ENCODE results near the gene SLC29A3.

SLC29A3 gene

DNA sequence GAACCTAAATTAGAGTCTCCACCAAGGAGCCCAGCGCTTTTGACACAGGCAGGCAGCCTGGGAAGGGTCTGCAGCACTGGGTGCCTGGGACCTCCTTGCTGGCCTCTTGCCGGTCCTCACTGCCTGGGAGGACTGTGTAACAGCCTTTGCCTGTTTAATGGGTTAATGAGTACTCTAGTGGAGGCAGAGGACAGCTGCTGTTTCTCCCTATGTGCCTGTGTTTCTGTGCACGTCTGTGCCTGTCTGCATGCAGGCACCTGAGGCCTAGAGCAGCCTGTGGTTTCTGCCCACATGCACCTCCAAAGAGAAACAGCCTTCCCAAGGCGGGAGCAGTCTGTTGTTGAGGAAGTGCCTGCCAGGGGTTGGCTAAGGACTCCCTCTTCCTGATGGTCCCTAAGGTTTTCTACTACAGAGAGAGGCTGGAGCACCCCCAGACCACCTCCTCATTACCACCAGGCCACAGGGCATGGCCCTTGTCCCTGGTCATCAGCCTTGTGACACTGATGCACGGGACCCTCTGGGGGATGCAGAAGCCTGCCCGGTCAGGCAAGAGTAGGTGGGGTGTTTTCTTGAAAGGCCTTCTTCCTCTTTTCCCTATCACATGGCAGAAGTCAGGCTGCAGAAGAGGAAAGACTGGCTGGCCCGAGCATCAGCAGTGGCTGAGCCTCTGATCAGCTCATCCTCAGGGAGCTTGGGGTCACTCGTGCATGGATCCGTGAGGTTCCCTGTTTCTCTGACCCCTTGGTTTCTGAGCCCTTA, 14.2 kb downstream of the SLC29A3 start:
- no peak for TF ChIP-seq TCF12 (IDR thresholded peaks at IDR 0.05; ENCODE audit: low read depth)
- no peak for TF ChIP-seq CREB1 (IDR thresholded peaks at IDR 0.05; ENCODE audit: low read depth)
- no peak for TF ChIP-seq EP300 (IDR thresholded peaks at IDR 0.05; ENCODE audit: borderline replicate concordance)
- TF ChIP-seq NFIC (IDR thresholded peaks at IDR 0.05) = no peak
- TF ChIP-seq, protein P1, sequence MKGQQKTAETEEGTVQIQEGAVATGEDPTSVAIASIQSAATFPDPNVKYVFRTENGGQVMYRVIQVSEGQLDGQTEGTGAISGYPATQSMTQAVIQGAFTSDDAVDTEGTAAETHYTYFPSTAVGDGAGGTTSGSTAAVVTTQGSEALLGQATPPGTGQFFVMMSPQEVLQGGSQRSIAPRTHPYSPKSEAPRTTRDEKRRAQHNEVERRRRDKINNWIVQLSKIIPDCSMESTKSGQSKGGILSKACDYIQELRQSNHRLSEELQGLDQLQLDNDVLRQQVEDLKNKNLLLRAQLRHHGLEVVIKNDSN (IDR thresholded peaks at IDR 0.05) = no peak
- TF ChIP-seq MAX (IDR thresholded peaks at IDR 0.05) = no peak
- no peak for TF ChIP-seq YY1 (IDR thresholded peaks at IDR 0.05; ENCODE audit: low read depth)
- TF ChIP-seq ZBTB7A (IDR thresholded peaks at IDR 0.05; ENCODE audit: low read depth) = no peak
- TF ChIP-seq EGR1 (IDR thresholded peaks at IDR 0.05) = no peak
- TF ChIP-seq TEAD4 (IDR thresholded peaks at IDR 0.05) = no peak
- TF ChIP-seq TAF1 (IDR thresholded peaks at IDR 0.05; ENCODE audit: low read depth) = no peak
- no peak for TF ChIP-seq FOXM1 (IDR thresholded peaks at IDR 0.05; ENCODE audit: borderline replicate concordance, low read depth)
- TF ChIP-seq RAD21 (IDR thresholded peaks at IDR 0.05; ENCODE audit: low read depth) = no peak
- no peak for TF ChIP-seq CEBPB (IDR thresholded peaks at IDR 0.05)
- TF ChIP-seq REST (IDR thresholded peaks at IDR 0.05; ENCODE audit: low read depth) = no peak

DNA sequence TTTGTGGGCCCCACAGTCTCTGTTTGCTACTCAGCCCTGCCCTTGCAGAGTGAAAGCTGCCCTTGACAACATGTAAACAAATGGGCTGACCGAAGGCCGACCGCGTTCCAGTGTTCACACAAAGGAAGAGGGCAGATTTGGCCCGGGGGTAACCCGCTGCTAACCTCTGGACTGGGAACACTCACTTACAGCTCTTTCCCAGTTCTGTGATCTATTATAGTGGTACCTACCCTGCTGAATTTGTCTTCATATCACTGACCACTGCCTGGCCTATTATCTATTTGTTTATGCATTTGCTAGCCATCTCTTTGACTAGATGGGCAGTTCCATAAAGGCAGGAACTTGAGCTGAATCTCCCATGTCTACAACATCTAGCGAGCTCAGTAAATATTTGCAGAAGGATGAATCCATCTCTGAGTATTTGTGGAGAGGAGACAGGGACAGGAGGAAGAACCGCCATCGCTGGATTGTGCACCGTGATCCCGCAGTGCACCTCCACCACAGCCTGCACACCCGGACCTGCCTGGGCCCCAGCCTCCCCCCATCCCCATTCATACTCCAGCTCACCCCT, 15.2 kb downstream of the SLC29A3 start:
- TF ChIP-seq MAX (IDR thresholded peaks at IDR 0.05) (no peak), CEBPB (IDR thresholded peaks at IDR 0.05) (no peak), ZBTB7A (IDR thresholded peaks at IDR 0.05; ENCODE audit: low read depth) (no peak), EP300 (IDR thresholded peaks at IDR 0.05; ENCODE audit: borderline replicate concordance) (no peak), YY1 (IDR thresholded peaks at IDR 0.05; ENCODE audit: low read depth) (no peak), TAF1 (IDR thresholded peaks at IDR 0.05; ENCODE audit: low read depth) (no peak), CREB1 (IDR thresholded peaks at IDR 0.05; ENCODE audit: low read depth) (no peak)
- TF ChIP-seq, protein P1 (IDR thresholded peaks at IDR 0.05) = no peak

DNA sequence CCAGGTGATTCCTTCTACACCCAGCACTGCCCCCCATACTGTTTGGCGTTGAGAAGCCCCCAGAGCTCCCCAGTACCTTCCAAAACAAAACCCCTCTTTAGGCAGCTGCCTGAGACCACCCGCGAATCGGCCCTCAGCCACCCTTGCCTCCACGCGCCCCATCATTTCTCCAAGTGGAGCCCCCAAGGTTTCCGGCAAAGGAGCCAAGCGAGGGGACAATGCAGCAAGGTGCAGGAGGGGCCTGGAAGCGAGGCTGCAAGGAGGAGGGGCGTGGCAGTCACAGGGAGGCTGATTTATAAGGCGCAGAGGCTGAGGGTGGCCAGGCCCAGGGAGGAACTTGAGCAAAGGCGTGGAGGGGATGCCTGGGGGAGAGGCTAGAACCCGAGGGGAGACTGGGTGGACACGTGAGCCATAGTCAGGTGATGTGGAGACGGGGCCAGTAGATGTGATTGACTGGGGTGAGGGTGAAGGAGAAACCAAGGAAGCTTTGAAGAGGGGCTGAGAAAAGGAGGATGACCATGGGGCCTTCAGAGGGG, 16.2 kb downstream of the SLC29A3 start:
- TF ChIP-seq CEBPB (IDR thresholded peaks at IDR 0.05) (no peak), MAX (IDR thresholded peaks at IDR 0.05) (no peak), EP300 (IDR thresholded peaks at IDR 0.05; ENCODE audit: borderline replicate concordance) (no peak), FOXM1 (IDR thresholded peaks at IDR 0.05; ENCODE audit: borderline replicate concordance, low read depth) (no peak), TCF12 (IDR thresholded peaks at IDR 0.05; ENCODE audit: low read depth) (no peak)
- TF ChIP-seq, protein P1 (IDR thresholded peaks at IDR 0.05) = no peak

GRCh38 chr10:71336632-71337031, 17.6 kb downstream of the SLC29A3 start:
- TF ChIP-seq TEAD4 (IDR thresholded peaks at IDR 0.05) (no peak), TAF1 (IDR thresholded peaks at IDR 0.05; ENCODE audit: low read depth) (no peak), NFIC (IDR thresholded peaks at IDR 0.05) (no peak), EGR1 (IDR thresholded peaks at IDR 0.05) (no peak), RAD21 (IDR thresholded peaks at IDR 0.05; ENCODE audit: low read depth) (no peak), REST (IDR thresholded peaks at IDR 0.05; ENCODE audit: low read depth) (no peak), CEBPB (IDR thresholded peaks at IDR 0.05) (no peak), ZBTB7A (IDR thresholded peaks at IDR 0.05; ENCODE audit: low read depth) (no peak), FOXM1 (IDR thresholded peaks at IDR 0.05; ENCODE audit: borderline replicate concordance, low read depth) (no peak), CREB1 (IDR thresholded peaks at IDR 0.05; ENCODE audit: low read depth) (no peak), YY1 (IDR thresholded peaks at IDR 0.05; ENCODE audit: low read depth) (no peak), TCF12 (IDR thresholded peaks at IDR 0.05; ENCODE audit: low read depth) (no peak), MAX (IDR thresholded peaks at IDR 0.05) (no peak)
- TF ChIP-seq, protein P1 (IDR thresholded peaks at IDR 0.05) = no peak

Measured in Ishikawa (cell line).